ENCODE results near the gene NME8. TPM values are rescaled to one million over a fixed set of nuclear protein-coding genes. Genes with fewer than 3 reads are reported as not detected.

The NME8 gene
- total RNA-seq, 1 experiment from 2014 or later = not detected

DNA sequence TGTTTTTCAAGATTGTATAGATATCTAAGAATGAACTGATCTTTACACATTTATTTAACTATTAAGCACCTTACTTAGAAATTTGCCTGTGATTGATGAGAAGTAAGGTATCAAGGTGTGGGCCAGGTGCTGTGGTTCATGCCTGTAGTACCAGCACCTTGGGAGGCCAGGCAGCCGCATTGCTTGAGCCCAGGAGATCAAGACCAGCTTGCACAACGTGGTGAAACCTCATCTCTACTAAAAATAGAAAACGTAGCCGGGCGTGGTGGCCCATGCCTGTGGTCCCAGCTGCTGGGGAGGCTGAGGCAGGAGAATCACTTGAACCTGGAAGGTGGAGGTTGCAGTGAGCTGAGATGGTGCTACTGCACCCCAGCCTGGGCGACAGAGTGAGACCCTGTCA is 33.7 kb downstream of the NME8 start:
- no peak overlapping the region for H2AFZ ChIP-seq (ENCODE audit: low read depth, low read length, poor library complexity, severe bottlenecking)
- ATAC-seq (no peak), DNase-seq (ENCODE audit: low read depth, low spot score) (no peak)
- ChIA-PET RAD21 (ENCODE audit: low non-redundant PET in 1 of 2, low total read pairs in 2 of 2, uncharacterized antibody in 2 of 2, unreplicated experiment in 2 of 2) (no interaction called here), CTCF (no interaction called here), POLR2A (no interaction called here)
- H3K9ac ChIP-seq (ENCODE audit: low read length) = no peak overlapping the region
- H3K4me1 ChIP-seq (ENCODE audit: control insufficient read depth in 1 of 2, insufficient read depth in 2 of 2, low read length in 2 of 2) = no peaks in the 10 kb centered on the region
- no peak overlapping the region for H3K4me3 ChIP-seq (replicated peaks in 1 of 2; ENCODE audit: low read depth in 1 of 2, low read length in 2 of 2)
- intact Hi-C loops (cut with micrococcal nuclease) = no loop called here
- no peak overlapping the region for H3K27ac ChIP-seq (ENCODE audit: low read depth, low read length)
- no peak for TF ChIP-seq JUND (IDR thresholded peaks at IDR 0.05)
- no peak for TF ChIP-seq FOSL1 (IDR thresholded peaks at IDR 0.05; ENCODE audit: low read depth)
- TF ChIP-seq CEBPB (IDR thresholded peaks at IDR 0.05; ENCODE audit: low read depth) = no peak
- TF ChIP-seq, protein P1, sequence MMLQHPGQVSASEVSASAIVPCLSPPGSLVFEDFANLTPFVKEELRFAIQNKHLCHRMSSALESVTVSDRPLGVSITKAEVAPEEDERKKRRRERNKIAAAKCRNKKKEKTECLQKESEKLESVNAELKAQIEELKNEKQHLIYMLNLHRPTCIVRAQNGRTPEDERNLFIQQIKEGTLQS (IDR thresholded peaks at IDR 0.05) = no peak
- no peak for TF ChIP-seq CTCF (IDR thresholded peaks at IDR 0.05 in 2 of 3, conservative IDR thresholded peaks at IDR 0.05 in 1 of 3; ENCODE audit: borderline replicate concordance in 1 of 3, insufficient read depth in 1 of 3, low read depth in 2 of 3, low read length in 2 of 3)
- no peak for TF ChIP-seq TCF7L2 (IDR thresholded peaks at IDR 0.05; ENCODE audit: borderline replicate concordance, extremely low read depth, insufficient read depth, insufficient read length)
- TF ChIP-seq SRF (IDR thresholded peaks at IDR 0.05; ENCODE audit: low read depth) = no peak
- no peak for TF ChIP-seq SIN3A (IDR thresholded peaks at IDR 0.05; ENCODE audit: low read depth)
- TF ChIP-seq, protein P2, sequence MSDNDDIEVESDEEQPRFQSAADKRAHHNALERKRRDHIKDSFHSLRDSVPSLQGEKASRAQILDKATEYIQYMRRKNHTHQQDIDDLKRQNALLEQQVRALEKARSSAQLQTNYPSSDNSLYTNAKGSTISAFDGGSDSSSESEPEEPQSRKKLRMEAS (IDR thresholded peaks at IDR 0.05) = no peak
- no peak for TF ChIP-seq POLR2A (IDR thresholded peaks at IDR 0.05; ENCODE audit: borderline replicate concordance, extremely low read depth, insufficient read depth, insufficient read length)
- peaks cover 23% of the 10 kb centered on the region for H3K27me3 ChIP-seq (ENCODE audit: insufficient read depth, low read length)
- no peaks in the 10 kb centered on the region for H4K20me1 ChIP-seq (ENCODE audit: insufficient read depth)
- BruUV-seq (replicated peaks) = no TSS peak
- H3K79me2 ChIP-seq (ENCODE audit: insufficient read depth, low read length) = no peaks in the 10 kb centered on the region
- H3K9me2 ChIP-seq (ENCODE audit: insufficient read depth) = no peaks in the 10 kb centered on the region
- H3K4me2 ChIP-seq (ENCODE audit: low read length) = no peak overlapping the region
- no peaks in the 10 kb centered on the region for H3K36me3 ChIP-seq (ENCODE audit: control insufficient read depth in 1 of 2, insufficient read depth in 2 of 2, low read length in 2 of 2)
- H3K9me3 ChIP-seq (ENCODE audit: control insufficient read depth in 1 of 2, insufficient read depth in 1 of 2, low read depth in 1 of 2, low read length in 2 of 2) = no peaks in the 10 kb centered on the region
